Measurements from ENCODE around the gene PRAF2. TPM values are rescaled to one million over a fixed set of nuclear protein-coding genes. Genes with fewer than 3 reads are reported as not detected.

The PRAF2 gene
- total and polyA plus RNA-seq, 2 of the 13 experiments (the other 11 are each of a cell fraction or from before 2014, with no cell fraction given): 0.33 to 2.6 TPM

GRCh38 chrX:49070988-49071387 lies 2.8 kb downstream of the PRAF2 start:
- BruUV-seq (replicated peaks): no TSS peak
- no peak overlapping the region for H3K27ac ChIP-seq (ENCODE audit: extremely low read length, insufficient read depth, low read length)
- no peak overlapping the region for H3K9ac ChIP-seq (ENCODE audit: insufficient read depth, low read depth, low read length)
- WGBS (ENCODE audit: low lambda C conversion rate): 70% methylated on average over 2 of the region's 4 CpGs
- no peak overlapping the region for H2AFZ ChIP-seq (ENCODE audit: low read length)
- DNase-seq (ENCODE audit: low spot score): no peak
- H3K79me2 ChIP-seq (ENCODE audit: insufficient read depth, low read length): no peaks in the 10 kb centered on the region
- no peak overlapping the region for H3K4me3 ChIP-seq (replicated peaks in 1 of 3; ENCODE audit: insufficient read depth in 1 of 3, low read depth in 2 of 3, low read length in 3 of 3)
- H3K9me3 ChIP-seq (ENCODE audit: low read length): no peaks in the 10 kb centered on the region
- TF ChIP-seq SATB2 (CRISPR knock-in tag; IDR thresholded peaks at IDR 0.05) (no peak), CREM (IDR thresholded peaks at IDR 0.05) (no peak), CREM (CRISPR knock-in tag; IDR thresholded peaks at IDR 0.05) (no peak), ONECUT2 (CRISPR knock-in tag; IDR thresholded peaks at IDR 0.05) (no peak), TAF15 (IDR thresholded peaks at IDR 0.05; ENCODE audit: low read depth, low read length, poor library complexity, severe bottlenecking) (no peak), ETS1 (CRISPR knock-in tag; IDR thresholded peaks at IDR 0.05) (no peak), THRA (CRISPR knock-in tag; IDR thresholded peaks at IDR 0.05; ENCODE audit: borderline replicate concordance) (no peak), NPAS2 (CRISPR knock-in tag; IDR thresholded peaks at IDR 0.05; ENCODE audit: borderline replicate concordance) (no peak), ZNF512 (CRISPR knock-in tag; IDR thresholded peaks at IDR 0.05) (no peak)
- POLR2A ChIA-PET: no interaction called here
- H3K4me2 ChIP-seq (ENCODE audit: low read depth, low read length): no peak overlapping the region
- intact Hi-C loops (cut with micrococcal nuclease; ENCODE audit: unreplicated experiment): no loop called here
- no peaks in the 10 kb centered on the region for H3K4me1 ChIP-seq (ENCODE audit: insufficient read depth, low read length)
- ATAC-seq: no peak
- H4K20me1 ChIP-seq (ENCODE audit: insufficient read depth, low read length): no peaks in the 10 kb centered on the region
- H3K27me3 ChIP-seq (ENCODE audit: control insufficient read depth in 1 of 2, insufficient read depth in 2 of 2, low read length in 2 of 2): no peaks in the 10 kb centered on the region
- H3K36me3 ChIP-seq (replicated peaks in 1 of 2; ENCODE audit: control insufficient read depth in 1 of 2, insufficient read depth in 2 of 2, low read length in 2 of 2): peaks cover 0 to 1% of the 10 kb centered on the region in 2 experiments; a peak in 1 of 5 replicates
- in situ Hi-C loops (cut with HindIII; ENCODE audit: extremely low pct_ligation_motif_present, low pct_unique_long_range_greater_than_20kb): no loop called here
- CTCF ChIA-PET (ENCODE audit: low intra/inter-chr PET ratio, low total read pairs): no interaction called here
- no peak for FAIRE-seq
